Measurements from ENCODE around the gene BNIP5. TPM values are rescaled to one million over a fixed set of nuclear protein-coding genes. Genes with fewer than 3 reads are reported as not detected.

Gene BNIP5
- total and polyA plus RNA-seq, 4 donors, result not detected

DNA sequence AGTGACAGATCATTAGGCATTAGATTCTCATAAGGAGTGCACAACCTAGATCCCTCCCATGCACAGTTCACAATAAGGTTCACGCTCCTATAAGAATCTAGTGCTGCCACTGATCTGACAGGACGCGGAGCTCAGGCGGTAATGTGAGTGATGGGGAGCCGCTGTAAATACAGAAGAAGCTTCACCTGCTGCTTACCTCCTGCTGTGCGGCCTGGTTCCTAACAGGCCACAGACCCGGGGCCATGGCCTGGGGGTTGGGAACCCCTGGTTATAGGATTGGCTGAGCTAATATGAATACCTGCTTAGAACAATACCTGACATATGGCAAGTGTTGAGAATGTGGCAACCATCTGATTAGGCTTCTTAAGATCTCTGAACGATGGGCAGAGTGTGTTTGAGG lies 64.5 kb downstream of the BNIP5 start:
- H3K9ac ChIP-seq (ENCODE audit: low read depth in 1 of 2, low read length in 2 of 2), result no peak overlapping the region
- no peak overlapping the region for H3K27ac ChIP-seq (ENCODE audit: low read depth in 1 of 2, low read length in 2 of 2)
- no peaks in the 10 kb centered on the region for H3K9me3 ChIP-seq (ENCODE audit: control insufficient read depth in 4 of 4, low read length in 3 of 4)
- H3K27me3 ChIP-seq (ENCODE audit: control insufficient read depth in 4 of 4, insufficient read depth in 4 of 4, low read length in 3 of 4), result peaks cover 0 to 6% (median 2%) of the 10 kb centered on the region in 4 donors
- no peak for DNase-seq (ENCODE audit: low spot score)
- H3K4me3 ChIP-seq (ENCODE audit: low read depth in 1 of 3, low read length in 3 of 3), result no peak overlapping the region
- TF ChIP-seq, protein P1, sequence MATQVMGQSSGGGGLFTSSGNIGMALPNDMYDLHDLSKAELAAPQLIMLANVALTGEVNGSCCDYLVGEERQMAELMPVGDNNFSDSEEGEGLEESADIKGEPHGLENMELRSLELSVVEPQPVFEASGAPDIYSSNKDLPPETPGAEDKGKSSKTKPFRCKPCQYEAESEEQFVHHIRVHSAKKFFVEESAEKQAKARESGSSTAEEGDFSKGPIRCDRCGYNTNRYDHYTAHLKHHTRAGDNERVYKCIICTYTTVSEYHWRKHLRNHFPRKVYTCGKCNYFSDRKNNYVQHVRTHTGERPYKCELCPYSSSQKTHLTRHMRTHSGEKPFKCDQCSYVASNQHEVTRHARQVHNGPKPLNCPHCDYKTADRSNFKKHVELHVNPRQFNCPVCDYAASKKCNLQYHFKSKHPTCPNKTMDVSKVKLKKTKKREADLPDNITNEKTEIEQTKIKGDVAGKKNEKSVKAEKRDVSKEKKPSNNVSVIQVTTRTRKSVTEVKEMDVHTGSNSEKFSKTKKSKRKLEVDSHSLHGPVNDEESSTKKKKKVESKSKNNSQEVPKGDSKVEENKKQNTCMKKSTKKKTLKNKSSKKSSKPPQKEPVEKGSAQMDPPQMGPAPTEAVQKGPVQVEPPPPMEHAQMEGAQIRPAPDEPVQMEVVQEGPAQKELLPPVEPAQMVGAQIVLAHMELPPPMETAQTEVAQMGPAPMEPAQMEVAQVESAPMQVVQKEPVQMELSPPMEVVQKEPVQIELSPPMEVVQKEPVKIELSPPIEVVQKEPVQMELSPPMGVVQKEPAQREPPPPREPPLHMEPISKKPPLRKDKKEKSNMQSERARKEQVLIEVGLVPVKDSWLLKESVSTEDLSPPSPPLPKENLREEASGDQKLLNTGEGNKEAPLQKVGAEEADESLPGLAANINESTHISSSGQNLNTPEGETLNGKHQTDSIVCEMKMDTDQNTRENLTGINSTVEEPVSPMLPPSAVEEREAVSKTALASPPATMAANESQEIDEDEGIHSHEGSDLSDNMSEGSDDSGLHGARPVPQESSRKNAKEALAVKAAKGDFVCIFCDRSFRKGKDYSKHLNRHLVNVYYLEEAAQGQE (IDR thresholded peaks at IDR 0.05), result no peak
- TF ChIP-seq HNF4A (conservative IDR thresholded peaks at IDR 0.05) (no peak), RXRA (IDR thresholded peaks at IDR 0.05) (no peak), SP1 (IDR thresholded peaks at IDR 0.05) (no peak), TAF1 (conservative IDR thresholded peaks at IDR 0.05) (no peak)
- TF ChIP-seq, protein P2, sequence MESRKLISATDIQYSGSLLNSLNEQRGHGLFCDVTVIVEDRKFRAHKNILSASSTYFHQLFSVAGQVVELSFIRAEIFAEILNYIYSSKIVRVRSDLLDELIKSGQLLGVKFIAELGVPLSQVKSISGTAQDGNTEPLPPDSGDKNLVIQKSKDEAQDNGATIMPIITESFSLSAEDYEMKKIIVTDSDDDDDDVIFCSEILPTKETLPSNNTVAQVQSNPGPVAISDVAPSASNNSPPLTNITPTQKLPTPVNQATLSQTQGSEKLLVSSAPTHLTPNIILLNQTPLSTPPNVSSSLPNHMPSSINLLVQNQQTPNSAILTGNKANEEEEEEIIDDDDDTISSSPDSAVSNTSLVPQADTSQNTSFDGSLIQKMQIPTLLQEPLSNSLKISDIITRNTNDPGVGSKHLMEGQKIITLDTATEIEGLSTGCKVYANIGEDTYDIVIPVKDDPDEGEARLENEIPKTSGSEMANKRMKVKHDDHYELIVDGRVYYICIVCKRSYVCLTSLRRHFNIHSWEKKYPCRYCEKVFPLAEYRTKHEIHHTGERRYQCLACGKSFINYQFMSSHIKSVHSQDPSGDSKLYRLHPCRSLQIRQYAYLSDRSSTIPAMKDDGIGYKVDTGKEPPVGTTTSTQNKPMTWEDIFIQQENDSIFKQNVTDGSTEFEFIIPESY (IDR thresholded peaks at IDR 0.05), result no peak
- peaks cover 0 to 2% (median 0%) of the 10 kb centered on the region in 4 donors for H3K4me1 ChIP-seq (ENCODE audit: control insufficient read depth in 4 of 4, insufficient read depth in 4 of 4, low read length in 3 of 4)
- 75% methylated on average over 8 of the region's 8 CpGs for WGBS
- no peaks in the 10 kb centered on the region for H3K36me3 ChIP-seq (ENCODE audit: control insufficient read depth in 4 of 4, insufficient read depth in 3 of 4, low read depth in 1 of 4, low read length in 3 of 4)

DNA sequence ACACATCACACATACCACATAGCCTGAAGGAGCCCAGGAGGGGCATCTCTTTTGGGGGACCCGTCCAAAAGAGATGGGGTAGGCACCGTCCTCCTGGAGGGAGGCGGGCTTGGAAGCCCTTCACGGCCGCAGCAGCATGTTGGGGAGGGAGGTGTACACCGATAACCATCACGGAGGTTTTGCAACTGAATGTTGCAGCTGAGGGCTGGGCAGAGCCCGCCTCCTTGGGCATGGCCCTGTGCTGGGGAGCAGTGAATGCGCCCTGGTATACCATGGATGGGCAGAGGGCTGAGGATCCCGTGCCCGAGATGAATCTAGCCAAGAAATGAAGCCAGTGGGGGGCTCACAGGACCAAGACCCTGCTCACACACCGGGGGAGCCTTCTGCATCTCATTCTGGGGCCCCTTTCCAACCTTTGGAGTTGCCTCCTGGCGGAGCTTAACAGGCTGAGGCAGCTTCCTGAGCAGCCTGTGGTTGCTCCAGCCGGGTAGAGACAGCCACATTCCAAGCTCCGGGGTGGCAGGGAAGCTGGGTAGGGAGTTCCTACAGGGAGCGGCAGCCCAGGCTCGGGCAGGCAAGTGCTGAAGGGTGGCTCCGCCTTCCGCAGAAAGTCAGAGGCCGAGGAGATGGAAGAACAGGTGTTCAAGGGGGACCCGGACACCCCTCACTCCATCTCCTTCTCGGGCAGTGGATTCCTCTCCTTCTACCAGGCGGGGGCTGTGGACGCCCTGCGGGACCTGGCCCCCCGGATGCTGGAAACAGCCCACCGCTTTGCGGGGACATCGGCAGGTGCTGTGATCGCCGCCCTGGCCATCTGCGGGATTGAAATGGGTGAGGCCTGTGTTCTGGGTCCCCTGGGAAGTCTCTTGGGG lies 66.6 kb downstream of the BNIP5 start, which contains the start of gene PNPLA1:
Gene PNPLA1 (plus strand): TSS at position 227 of the 872 bp plus-strand sequence. CDS start 400 bp downstream, at position 627.
- H3K4me1 ChIP-seq (ENCODE audit: control insufficient read depth in 4 of 4, insufficient read depth in 4 of 4, low read length in 3 of 4), result peaks cover 0 to 2% (median 0%) of the 10 kb centered on the region in 4 donors
- no peak within 1 kb of the TSS for H3K27ac ChIP-seq (ENCODE audit: low read depth in 1 of 2, low read length in 2 of 2)
- peaks cover 3 to 9% (median 6%) of the 10 kb centered on the region in 4 donors for H3K9me3 ChIP-seq (ENCODE audit: control insufficient read depth in 4 of 4, low read length in 3 of 4)
- WGBS, result 78% methylated on average over 32 of the region's 32 CpGs
- no peak for DNase-seq (ENCODE audit: low spot score)
- no peak for TF ChIP-seq JUND (IDR thresholded peaks at IDR 0.05)
- TF ChIP-seq NR2F2 (IDR thresholded peaks at IDR 0.05), result no peak
- TF ChIP-seq RXRA (IDR thresholded peaks at IDR 0.05), result no peak
- no peak for TF ChIP-seq EGR1 (IDR thresholded peaks at IDR 0.05; ENCODE audit: low read depth in 2 of 2)
- TF ChIP-seq RAD21 (IDR thresholded peaks at IDR 0.05), result no peak
- TF ChIP-seq, protein P3, sequence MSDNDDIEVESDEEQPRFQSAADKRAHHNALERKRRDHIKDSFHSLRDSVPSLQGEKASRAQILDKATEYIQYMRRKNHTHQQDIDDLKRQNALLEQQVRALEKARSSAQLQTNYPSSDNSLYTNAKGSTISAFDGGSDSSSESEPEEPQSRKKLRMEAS (IDR thresholded peaks at IDR 0.05), result no peak
- TF ChIP-seq, protein P4, sequence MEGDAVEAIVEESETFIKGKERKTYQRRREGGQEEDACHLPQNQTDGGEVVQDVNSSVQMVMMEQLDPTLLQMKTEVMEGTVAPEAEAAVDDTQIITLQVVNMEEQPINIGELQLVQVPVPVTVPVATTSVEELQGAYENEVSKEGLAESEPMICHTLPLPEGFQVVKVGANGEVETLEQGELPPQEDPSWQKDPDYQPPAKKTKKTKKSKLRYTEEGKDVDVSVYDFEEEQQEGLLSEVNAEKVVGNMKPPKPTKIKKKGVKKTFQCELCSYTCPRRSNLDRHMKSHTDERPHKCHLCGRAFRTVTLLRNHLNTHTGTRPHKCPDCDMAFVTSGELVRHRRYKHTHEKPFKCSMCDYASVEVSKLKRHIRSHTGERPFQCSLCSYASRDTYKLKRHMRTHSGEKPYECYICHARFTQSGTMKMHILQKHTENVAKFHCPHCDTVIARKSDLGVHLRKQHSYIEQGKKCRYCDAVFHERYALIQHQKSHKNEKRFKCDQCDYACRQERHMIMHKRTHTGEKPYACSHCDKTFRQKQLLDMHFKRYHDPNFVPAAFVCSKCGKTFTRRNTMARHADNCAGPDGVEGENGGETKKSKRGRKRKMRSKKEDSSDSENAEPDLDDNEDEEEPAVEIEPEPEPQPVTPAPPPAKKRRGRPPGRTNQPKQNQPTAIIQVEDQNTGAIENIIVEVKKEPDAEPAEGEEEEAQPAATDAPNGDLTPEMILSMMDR (IDR thresholded peaks at IDR 0.05; ENCODE audit: low read depth, low read length, missing input control), result no peak
- TF ChIP-seq HNF4G (IDR thresholded peaks at IDR 0.05), result no peak
- TF ChIP-seq, protein P1 (IDR thresholded peaks at IDR 0.05), result no peak
- no peak for TF ChIP-seq FOXA2 (IDR thresholded peaks at IDR 0.05)
- TF ChIP-seq, protein P5, sequence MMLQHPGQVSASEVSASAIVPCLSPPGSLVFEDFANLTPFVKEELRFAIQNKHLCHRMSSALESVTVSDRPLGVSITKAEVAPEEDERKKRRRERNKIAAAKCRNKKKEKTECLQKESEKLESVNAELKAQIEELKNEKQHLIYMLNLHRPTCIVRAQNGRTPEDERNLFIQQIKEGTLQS (IDR thresholded peaks at IDR 0.05), result no peak
- H3K4me3 ChIP-seq (ENCODE audit: low read depth in 1 of 3, low read length in 3 of 3), result no peak within 1 kb of the TSS
- H3K36me3 ChIP-seq (ENCODE audit: control insufficient read depth in 4 of 4, insufficient read depth in 3 of 4, low read depth in 1 of 4, low read length in 3 of 4), result no peaks in the 10 kb centered on the region
- H3K27me3 ChIP-seq (ENCODE audit: control insufficient read depth in 4 of 4, insufficient read depth in 4 of 4, low read length in 3 of 4), result peaks cover 0 to 6% (median 0%) of the 10 kb centered on the region in 4 donors
- H3K9ac ChIP-seq (ENCODE audit: low read depth in 1 of 2, low read length in 2 of 2), result no peak within 1 kb of the TSS

Data from liver (tissue), 9 donors.